GM23248 (cell line): Measurements from ENCODE around the gene DENND6B.

Source experiments
- EZH2 ChIP-seq: fragments of 200-600 bp; sonication (generic); IDR thresholded peaks from 2 replicates; pipeline ENCODE4 v1.6.1; 2018; ENCODE audit warnings: antibody characterized with exemption, mild to moderate bottlenecking; ENCODE audit not compliant: insufficient read depth, poor library complexity, severe bottlenecking
- EZH2phosphoT487 ChIP-seq: fragments of 200-600 bp; sonication (generic); IDR thresholded peaks from 2 replicates; pipeline ENCODE4 v1.6.1; 2018; ENCODE audit warnings: antibody characterized with exemption, moderate library complexity, mild to moderate bottlenecking, low read depth; ENCODE audit not compliant: insufficient read depth

DNA sequence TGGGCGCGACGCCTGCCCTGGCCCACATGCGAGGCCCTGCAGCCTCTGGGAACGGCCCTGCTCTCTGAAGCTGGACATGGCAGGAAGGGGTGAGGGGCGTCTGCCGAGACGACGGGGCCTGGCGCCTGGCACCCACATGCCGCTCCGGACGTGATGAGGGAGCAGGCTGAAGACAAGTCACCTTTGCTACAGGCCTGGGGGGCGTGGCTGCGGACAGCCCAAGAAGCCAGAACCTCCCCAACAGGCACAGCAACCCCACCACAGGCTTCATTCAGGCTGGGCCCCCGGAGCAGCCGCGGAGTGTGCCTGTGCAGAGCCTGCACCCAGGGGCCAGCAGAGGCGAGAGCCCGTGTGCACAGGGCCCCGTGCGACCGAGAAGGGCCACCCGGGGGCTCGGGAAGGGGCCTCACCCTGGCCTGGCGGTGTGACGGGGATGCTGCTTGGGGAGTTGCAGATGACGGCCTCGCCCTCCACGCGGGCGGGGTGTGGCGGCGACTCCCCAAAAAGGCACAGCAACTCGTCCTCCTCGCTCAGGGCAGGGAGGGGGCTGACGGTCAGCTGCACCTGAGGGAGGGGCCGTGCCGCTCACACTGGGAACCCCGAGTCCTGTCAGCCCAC, 40.0 kb downstream of the DENND6B start:
- TF ChIP-seq EZH2phosphoT487 = no peak
- TF ChIP-seq EZH2 = no peak
